ENCODE results near the gene TGFB3. TPM values are rescaled to one million over a fixed set of nuclear protein-coding genes. Genes with fewer than 3 reads are reported as not detected.

TGFB3 gene
- total and polyA plus RNA-seq, 9 donors: 5.7 to 23.7 (median 16.4) TPM

DNA sequence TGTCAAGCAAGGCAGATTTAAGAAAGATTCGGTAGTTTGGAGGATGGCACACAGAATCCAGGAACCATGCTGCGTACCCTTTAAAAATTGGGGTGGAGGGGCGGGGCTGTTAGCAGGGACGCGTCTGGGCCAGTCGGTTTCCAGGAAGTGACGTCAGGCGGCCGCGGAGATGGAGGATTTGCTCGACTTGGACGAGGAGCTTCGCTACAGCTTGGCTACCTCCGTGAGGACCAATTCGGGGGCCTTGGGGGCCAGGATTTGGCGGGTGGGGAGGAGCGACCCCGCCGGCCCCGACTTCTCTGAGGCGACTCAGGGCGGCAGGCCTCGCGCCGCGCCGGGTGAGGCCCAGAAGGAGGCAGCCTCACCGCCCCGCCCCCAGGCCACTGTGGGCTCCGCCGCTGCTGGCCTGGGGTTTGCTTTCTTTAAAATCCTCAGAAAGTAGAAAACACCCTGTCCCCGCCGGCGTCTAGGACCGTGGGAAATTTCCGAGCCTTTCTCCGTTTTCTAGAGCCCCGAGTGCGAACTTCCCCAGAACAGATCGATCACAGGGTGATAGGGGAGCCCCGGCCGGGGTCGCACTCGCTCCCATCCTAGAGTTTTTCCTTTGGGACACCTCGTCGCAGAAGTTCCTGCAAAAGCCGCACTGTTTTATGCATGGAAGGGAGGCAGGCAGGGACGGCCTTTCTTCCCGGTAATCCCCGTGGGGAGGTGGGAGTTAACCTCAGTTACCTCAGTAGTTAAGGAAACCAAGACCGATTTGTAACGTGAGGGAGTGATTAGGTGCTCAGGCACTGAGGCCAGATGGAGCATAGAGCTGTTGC, 4.0 kb upstream of the TGFB3 start, which contains the start of gene IFT43:
TSS of gene IFT43 (plus strand) at position 146 of the 821 bp plus-strand sequence. CDS start at position 170, 24 bp downstream.
- H3K4me3 ChIP-seq: peak within 1 kb of the TSS; percentile 92
- H3K36me3 ChIP-seq: no peaks in the 10 kb centered on the region
- H3K4me1 ChIP-seq (ENCODE audit: insufficient read depth): peaks cover 5% of the 10 kb centered on the region
- no peaks in the 10 kb centered on the region for H3K9me3 ChIP-seq
- peak; percentile 92 to 95 (median 93) for DNase-seq
- intact Hi-C loops (cut with DNase I): loop anchor here in 1 of 4 donors (10.0 kb wide), 1 partner anchor 191 kb away; no protein-coding TSS in a partner anchor
- H3K27me3 ChIP-seq: no peaks in the 10 kb centered on the region
- peak within 1 kb of the TSS; percentile 77 to 82 for H3K27ac ChIP-seq
- TF ChIP-seq, protein P1, sequence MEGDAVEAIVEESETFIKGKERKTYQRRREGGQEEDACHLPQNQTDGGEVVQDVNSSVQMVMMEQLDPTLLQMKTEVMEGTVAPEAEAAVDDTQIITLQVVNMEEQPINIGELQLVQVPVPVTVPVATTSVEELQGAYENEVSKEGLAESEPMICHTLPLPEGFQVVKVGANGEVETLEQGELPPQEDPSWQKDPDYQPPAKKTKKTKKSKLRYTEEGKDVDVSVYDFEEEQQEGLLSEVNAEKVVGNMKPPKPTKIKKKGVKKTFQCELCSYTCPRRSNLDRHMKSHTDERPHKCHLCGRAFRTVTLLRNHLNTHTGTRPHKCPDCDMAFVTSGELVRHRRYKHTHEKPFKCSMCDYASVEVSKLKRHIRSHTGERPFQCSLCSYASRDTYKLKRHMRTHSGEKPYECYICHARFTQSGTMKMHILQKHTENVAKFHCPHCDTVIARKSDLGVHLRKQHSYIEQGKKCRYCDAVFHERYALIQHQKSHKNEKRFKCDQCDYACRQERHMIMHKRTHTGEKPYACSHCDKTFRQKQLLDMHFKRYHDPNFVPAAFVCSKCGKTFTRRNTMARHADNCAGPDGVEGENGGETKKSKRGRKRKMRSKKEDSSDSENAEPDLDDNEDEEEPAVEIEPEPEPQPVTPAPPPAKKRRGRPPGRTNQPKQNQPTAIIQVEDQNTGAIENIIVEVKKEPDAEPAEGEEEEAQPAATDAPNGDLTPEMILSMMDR (IDR thresholded peaks at IDR 0.05): no peak
- TF ChIP-seq POLR2A (IDR thresholded peaks at IDR 0.05) (peak; percentile 67), EP300 (IDR thresholded peaks at IDR 0.05) (no peak)
- 0% methylated on average over 43 to 52 of the region's 52 CpGs for WGBS, 3 donors

DNA sequence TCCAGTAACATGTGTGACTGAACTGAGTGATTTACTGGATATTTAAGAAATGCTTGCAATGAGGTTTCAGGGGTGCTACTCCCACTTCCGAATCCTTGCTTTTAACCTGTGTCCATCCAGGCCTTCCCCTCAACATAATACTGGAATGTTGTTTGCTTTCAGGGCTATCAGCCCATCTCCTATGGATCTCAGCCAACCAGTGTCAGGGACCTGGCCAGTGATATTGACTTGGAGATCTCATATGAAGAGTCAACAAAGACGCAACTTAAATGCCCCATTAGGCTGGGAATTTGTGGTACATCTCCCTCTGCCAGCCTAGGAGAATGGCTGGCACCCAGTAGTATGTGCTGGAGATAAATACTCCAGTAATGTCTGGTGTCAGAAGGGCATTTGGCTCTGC, 2.9 kb upstream of the TGFB3 start:
- TF ChIP-seq, protein P1 (IDR thresholded peaks at IDR 0.05): no peak
- no peak for TF ChIP-seq EP300 (IDR thresholded peaks at IDR 0.05)
- TF ChIP-seq POLR2A (IDR thresholded peaks at IDR 0.05): no peak
- 72 to 74% (median 74%) methylated on average over 2 of the region's 2 CpGs for WGBS, 3 donors
- no peaks in the 10 kb centered on the region for H3K36me3 ChIP-seq
- H3K27me3 ChIP-seq: no peaks in the 10 kb centered on the region
- no peak overlapping the region for H3K27ac ChIP-seq
- no peaks in the 10 kb centered on the region for H3K9me3 ChIP-seq
- H3K4me1 ChIP-seq (ENCODE audit: insufficient read depth): peaks cover 7% of the 10 kb centered on the region
- intact Hi-C loops (cut with DNase I): loop anchor here (5.0 to 10.0 kb wide), 5 partner anchors 77 to 407 kb away; partner anchors contain the start of gene FLVCR2 (in 2 of the 4)
- no peak overlapping the region for H3K4me3 ChIP-seq
- no peak for DNase-seq

DNA sequence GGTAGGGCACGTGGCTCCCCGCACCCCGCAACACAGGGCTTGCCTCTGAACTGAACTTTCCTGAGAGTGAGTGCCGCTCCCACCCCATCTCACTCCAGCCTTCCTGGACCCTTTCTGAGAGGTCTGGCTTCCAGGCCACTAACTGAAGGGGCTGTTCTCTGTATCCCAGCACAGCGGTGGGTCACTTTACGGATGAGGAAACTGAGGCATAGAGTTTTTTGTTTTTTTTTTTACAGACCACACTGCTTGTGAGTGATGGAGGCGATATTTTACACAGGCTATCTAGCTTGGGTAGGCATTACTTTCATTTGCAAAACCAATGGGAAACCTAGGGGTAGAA, 1.2 kb upstream of the TGFB3 start:
- peaks cover 12% of the 10 kb centered on the region for H3K4me1 ChIP-seq (ENCODE audit: insufficient read depth)
- WGBS, 3 donors: 37 to 39% (median 37%) methylated on average over 7 of the region's 7 CpGs
- intact Hi-C loops (cut with DNase I): loop anchor here (2.0 to 10.0 kb wide), 6 partner anchors 76 to 406 kb away; partner anchors contain the start of gene FLVCR2 (in 2 of the 4)

DNA sequence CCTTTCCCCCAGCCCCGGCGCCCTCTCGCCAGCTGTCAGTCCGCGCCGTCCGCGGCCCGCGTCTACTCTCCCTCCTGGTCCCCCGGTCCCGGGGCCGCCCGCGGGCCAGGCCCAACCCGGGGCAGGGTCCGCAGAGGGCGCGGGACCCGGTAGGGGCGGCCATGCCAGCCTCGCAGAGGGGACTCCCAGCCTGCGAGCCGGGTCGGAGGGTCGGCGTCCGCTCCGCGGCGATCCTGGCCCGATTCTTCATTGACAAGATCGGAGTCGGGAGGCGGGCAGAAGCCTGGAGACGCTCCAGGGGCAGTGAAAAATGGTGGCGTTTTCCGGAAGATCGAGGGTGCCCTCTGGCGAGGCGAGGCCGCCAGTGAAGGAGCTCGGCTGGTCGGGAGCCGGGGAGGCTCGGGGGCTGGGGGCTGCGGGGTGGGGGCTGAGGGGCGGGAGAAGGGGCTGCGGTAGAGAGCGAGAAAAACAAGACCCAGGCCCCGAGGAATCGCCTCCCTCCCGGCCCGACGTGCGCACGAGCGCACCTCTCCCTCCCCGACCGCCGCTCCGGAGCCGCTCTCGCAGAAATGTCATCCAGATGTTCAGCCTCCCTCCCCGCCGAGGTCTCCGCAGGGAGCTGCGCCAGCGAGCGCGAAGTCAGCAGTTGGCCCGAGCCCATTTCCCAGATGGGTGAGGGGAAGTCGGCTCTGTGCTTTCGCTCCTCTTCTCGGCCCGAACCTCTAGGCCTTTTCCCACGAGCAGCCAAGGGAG, 647 bp upstream of the TGFB3 start:
- Histone ChIP-seq H3K36me3 (no peaks in the 10 kb centered on the region), H3K4me1 (ENCODE audit: insufficient read depth) (peaks cover 12% of the 10 kb centered on the region), H3K4me3 (peak overlapping the region; percentile 86), H3K9me3 (no peaks in the 10 kb centered on the region), H3K27ac (peak overlapping the region; percentile 95 to 98), H3K27me3 (no peaks in the 10 kb centered on the region)
- TF ChIP-seq, protein P1 (IDR thresholded peaks at IDR 0.05): peak; percentile 23 to 41 (median 24)
- TF ChIP-seq POLR2A (IDR thresholded peaks at IDR 0.05) (peak; percentile 15), EP300 (IDR thresholded peaks at IDR 0.05) (no peak)
- intact Hi-C loops (cut with DNase I): loop anchor here (2.0 to 10.0 kb wide), 6 partner anchors 75 to 405 kb away; partner anchors contain the start of gene FLVCR2 (in 2 of the 4)
- 1% methylated on average over 72 to 77 of the region's 77 CpGs for WGBS, 3 donors
- DNase-seq: peak; percentile 85 to 93 (median 90)

More for the DNA sequence above, 1.2 kb upstream of the TGFB3 start:
- Histone ChIP-seq H3K9me3 (no peaks in the 10 kb centered on the region), H3K27me3 (no peaks in the 10 kb centered on the region), H3K36me3 (no peaks in the 10 kb centered on the region), H3K27ac (peak overlapping the region; percentile 95 to 98), H3K4me3 (peak overlapping the region; percentile 86)
- no peak for TF ChIP-seq EP300 (IDR thresholded peaks at IDR 0.05)
- TF ChIP-seq, protein P1 (IDR thresholded peaks at IDR 0.05): no peak
- TF ChIP-seq POLR2A (IDR thresholded peaks at IDR 0.05): no peak
- DNase-seq: no peak
